HG02759 (cell line): Measurements from ENCODE around the gene PALD1.
"Not testable (repeated sequence)": the region's sequence is repeated elsewhere in the genome, so short reads cannot be mapped to it uniquely, and the experiment has no call there.

ENCODE experiments used
- ATAC-seq: cut with Tn5 transposase; IDR thresholded peaks from one replicate; pipeline ENCODE4 v1.9.1; 2021; ENCODE audit warnings: mild to moderate bottlenecking, moderate library complexity; ENCODE audit not compliant: unreplicated experiment

The PALD1 gene

GRCh38 chr10:70481831-70482530 lies 3.4 kb downstream of the PALD1 start:
- no peak for ATAC-seq

GRCh38 chr10:70482982-70483760 lies 4.6 kb downstream of the PALD1 start:
- no peak for ATAC-seq

- not testable (repeated sequence) for ATAC-seq
These were observed 5.3 kb downstream of the PALD1 start for GRCh38 chr10:70483872-70484271.

- no peak for ATAC-seq
These were observed 9.3 kb downstream of the PALD1 start for GRCh38 chr10:70487824-70488223.

- no peak for ATAC-seq
These were observed 11.6 kb downstream of the PALD1 start for GRCh38 chr10:70490142-70490541.

- ATAC-seq, result no peak
These were observed 13.0 kb downstream of the PALD1 start for GRCh38 chr10:70491614-70492013.

GRCh38 chr10:70492786-70493659 lies 14.5 kb downstream of the PALD1 start:
- ATAC-seq, result peak; percentile 33

GRCh38 chr10:70493660-70494234 lies 15.2 kb downstream of the PALD1 start:
- peak; percentile 73 for ATAC-seq

GRCh38 chr10:70494536-70494935 lies 16.0 kb downstream of the PALD1 start:
- ATAC-seq, result no peak

- ATAC-seq, result no peak
These were observed 16.4 kb downstream of the PALD1 start for GRCh38 chr10:70494966-70495365.

- no peak for ATAC-seq
These were observed 17.2 kb downstream of the PALD1 start for GRCh38 chr10:70495691-70496261.

GRCh38 chr10:70496341-70497119 lies 18.0 kb downstream of the PALD1 start:
- no peak for ATAC-seq

GRCh38 chr10:70497120-70497545 lies 18.6 kb downstream of the PALD1 start:
- no peak for ATAC-seq

GRCh38 chr10:70498970-70499835 lies 20.6 kb downstream of the PALD1 start:
- no peak for ATAC-seq

GRCh38 chr10:70499836-70500167 lies 21.2 kb downstream of the PALD1 start:
- ATAC-seq, result no peak

- ATAC-seq, result no peak
These were observed 21.8 kb downstream of the PALD1 start for GRCh38 chr10:70500368-70500767.

- ATAC-seq, result no peak
These were observed 22.3 kb downstream of the PALD1 start for GRCh38 chr10:70500812-70501301.

GRCh38 chr10:70502406-70502805 lies 23.8 kb downstream of the PALD1 start:
- no peak for ATAC-seq

- no peak for ATAC-seq
These were observed 25.2 kb downstream of the PALD1 start for GRCh38 chr10:70503776-70504175.
